Stomach (tissue), 19 donors: Measurements from ENCODE around the gene PVRIG. TPM values are rescaled to one million over a fixed set of nuclear protein-coding genes. Genes with fewer than 3 reads are reported as not detected.
"Not testable (repeated sequence)": the region's sequence is repeated elsewhere in the genome, so short reads cannot be mapped to it uniquely, and the experiment has no call there.

Experiments
- DNase-seq, 2 donors: peaks; one replicate each; pipeline versions ENCODE4 v3.0.0 to v3.0.0-alpha.2; 2013 to 2019
- H3K27ac ChIP-seq, 5 donors: fragments of 200-600 bp in 4 of 5; sonication (generic) in 4 of 5; one replicate each; pipeline ENCODE4 v1.5.1; 2013 to 2019; ENCODE audit warnings: mild to moderate bottlenecking in 1 of 5, moderate library complexity in 1 of 5
- H3K27me3 ChIP-seq, 3 donors: fragments of 200-600 bp; sonication (generic); one replicate each; pipeline ENCODE4 v1.5.1; 2017 to 2019; ENCODE audit warnings: mixed run types in 1 of 3
- H3K36me3 ChIP-seq, 4 donors: fragments of 200-600 bp; sonication (generic); 1 replicate in 3 of 4; 2 replicates in 1 of 4; pipeline ENCODE4 v1.5.1; 2016 to 2019
- H3K4me1 ChIP-seq, 4 donors: fragments of 200-600 bp; sonication (generic); one replicate each; pipeline ENCODE4 v1.5.1; 2016 to 2019
- H3K4me3 ChIP-seq, 4 donors: fragments of 200-600 bp; sonication (generic) in 3 of 4; one replicate each; pipeline ENCODE4 v1.5.1; 2016 to 2019; ENCODE audit warnings: mild to moderate bottlenecking in 1 of 4
- H3K9me3 ChIP-seq, 4 donors: fragments of 200-600 bp; sonication (generic); one replicate each; pipeline ENCODE4 v1.5.1; 2016 to 2019
- CTCF ChIP-seq, 7 experiments: fragments of 450-650 bp in 4 of 7; fragments of 200-600 bp in 3 of 7; sonication (generic) in 3 of 7; IDR thresholded peaks; one replicate each; pipeline ENCODE4 v1.5.1; 2016 to 2019; ENCODE audit warnings: antibody characterized with exemption in 7 of 7, control low read depth in 2 of 7, mild to moderate bottlenecking in 1 of 7
- EP300 ChIP-seq: sonication (generic); formaldehyde crosslinking; IDR thresholded peaks from one replicate; pipeline ENCODE4 v1.6.1; 2017; ENCODE audit warnings: antibody characterized with exemption
- POLR2A ChIP-seq, 4 donors: fragments of 450-650 bp; IDR thresholded peaks; one replicate each; pipeline ENCODE4 v1.6.1; 2016; ENCODE audit warnings: antibody characterized with exemption in 4 of 4, control low read depth in 2 of 4, mild to moderate bottlenecking in 1 of 4, moderate library complexity in 1 of 4
- POLR2AphosphoS5 ChIP-seq, 3 donors: sonication (generic); formaldehyde crosslinking; IDR thresholded peaks; one replicate each; pipeline ENCODE4 v1.6.1; 2016; ENCODE audit warnings: antibody characterized with exemption in 3 of 3
- WGBS, 5 donors: extraction: QIAGEN DNeasy Blood & Tissue Kit in 3 of 5; methylation state at CpG; one replicate each; pipeline versions ENCODE4 v1.1.5 to v1.1.7; 2013 to 2018; 5-methylcytosine and 5-hydroxymethylcytosine counted together
- intact Hi-C: fragments of 100-400 bp; cut with DNase I; formaldehyde crosslinking; loops from one replicate; pipeline ENCODE4 v1.15.1; 2023; ENCODE audit warnings: low total_unique reads
- long read RNA-seq, 10 donors: transcript quantifications; one replicate each; lab custom pipeline, GENCODE V29; 2026
- polyA plus RNA-seq, 3 donors: library from polyadenylated mRNA; stranded (reverse); fragments of 200-250 nt; gene quantifications; one replicate each; pipeline ENCODE4 v1.2.3, GENCODE V29; 2013
- total RNA-seq, 5 donors: library from RNA; depleted of rRNA; stranded (reverse); fragments of >200 nt; gene quantifications; one replicate each; pipeline versions ENCODE4 v1.1.0 to v1.2.3, GENCODE V29; 2014 to 2016
- donor health status: healthy with polysubstance abuse.
- donor health status: Bipolar disorder and iron deficiency.
- donor health status: healthy.

The PVRIG gene
- 1 to 10 TPM in 4 of 5 donors, not detected in 1; 1.1 to 3.8 (median 1.4) TPM for total RNA-seq
- polyA plus RNA-seq = 1 to 10 TPM in 1 of 3 donors, under 1 TPM in 2; 0.56 to 1.7 (median 0.95) TPM
- long read RNA-seq, donor 1 = 0 reads
- long read RNA-seq, donor 2 = 0 reads
- long read RNA-seq, donor 3 = 0 reads
- long read RNA-seq, donor 4 = 0 reads
- long read RNA-seq, donor 5 = 0 reads
- long read RNA-seq, donor 6 = 0 reads
- long read RNA-seq, donor 7 = 0 reads
- long read RNA-seq, donor 8 = 0 reads
- long read RNA-seq, donor 9 = 0 reads
- long read RNA-seq, donor 10 = 0 reads

- intact Hi-C loops = loop anchor here (10.0 kb wide), 1 partner anchor 85 kb away; no protein-coding TSS in a partner anchor
- H3K27me3 ChIP-seq, H3K9me3 ChIP-seq, DNase-seq: not testable (repeated sequence)
- WGBS, 5 donors = 81 to 92% (median 86%) methylated on average over 9 to 25 of the region's 27 CpGs
- H3K36me3 ChIP-seq = peaks cover 0 to 45% (median 30%) of the 10 kb centered on the region in 4 donors
- H3K27ac ChIP-seq = peak within 1 kb of the TSS; percentile 54 to 80 (median 72)
- H3K4me1 ChIP-seq = peaks cover 0 to 14% (median 4%) of the 10 kb centered on the region in 4 donors
- H3K4me3 ChIP-seq = peak within 1 kb of the TSS; percentile 4 to 32 (median 22)
These were observed at the start of gene PVRIG for GRCh38 chr7:100219801-100220585. Gene PVRIG, plus strand, starts transcription at chr7:100219949. Its CDS starts 22 bp downstream, at chr7:100219971.

GRCh38 chr7:100170101-100170897 is 49.5 kb upstream of the PVRIG start:
- H3K9me3 ChIP-seq = no peaks in the 10 kb centered on the region
- H3K4me3 ChIP-seq = no peak overlapping the region
- intact Hi-C loops = no loop called here
- H3K27ac ChIP-seq = no peak overlapping the region
- H3K36me3 ChIP-seq = no peaks in the 10 kb centered on the region
- peaks cover 9 to 76% (median 19%) of the 10 kb centered on the region in 3 donors for H3K27me3 ChIP-seq
- 79 to 90% (median 87%) methylated on average over 11 of the region's 11 CpGs for WGBS, 5 donors
- TF ChIP-seq EP300 (no peak), POLR2AphosphoS5 (IDR thresholded peaks at IDR 0.05) (no peak)
- peaks cover 26 to 45% (median 33%) of the 10 kb centered on the region in 4 donors for H3K4me1 ChIP-seq
- no peak for DNase-seq

- H3K4me3 ChIP-seq = peak overlapping the region; percentile 45 to 56 (median 48)
- H3K27ac ChIP-seq = no peak overlapping the region
- H3K36me3 ChIP-seq = no peaks in the 10 kb centered on the region
- H3K4me1 ChIP-seq = peaks cover 26 to 45% (median 33%) of the 10 kb centered on the region in 4 donors
- no peaks in the 10 kb centered on the region for H3K9me3 ChIP-seq
- intact Hi-C loops = no loop called here
- peaks cover 9 to 69% (median 19%) of the 10 kb centered on the region in 3 donors for H3K27me3 ChIP-seq
- DNase-seq = peak in 1 of 2 donors; percentile 74
- TF ChIP-seq POLR2A (IDR thresholded peaks at IDR 0.05) (no peak), EP300 (no peak), CTCF (IDR thresholded peaks at IDR 0.05) (no peak), POLR2AphosphoS5 (IDR thresholded peaks at IDR 0.05) (no peak)
- 2 to 15% (median 5%) methylated on average over 20 to 61 of the region's 61 CpGs for WGBS, 5 donors
These were observed 48.6 kb upstream of the PVRIG start for GRCh38 chr7:100171087-100171681.

- intact Hi-C loops = no loop called here
- 19 to 65% (median 28%) methylated on average over 8 to 22 of the region's 22 CpGs for WGBS, 5 donors
- H3K27me3 ChIP-seq = peaks cover 9 to 62% (median 19%) of the 10 kb centered on the region in 3 donors
- no peak overlapping the region for H3K27ac ChIP-seq
- peak overlapping the region; percentile 45 to 56 (median 48) for H3K4me3 ChIP-seq
- no peaks in the 10 kb centered on the region for H3K9me3 ChIP-seq
- peaks cover 28 to 46% (median 33%) of the 10 kb centered on the region in 4 donors for H3K4me1 ChIP-seq
- TF ChIP-seq EP300 (no peak), POLR2A (IDR thresholded peaks at IDR 0.05) (no peak), POLR2AphosphoS5 (IDR thresholded peaks at IDR 0.05) (no peak), CTCF (IDR thresholded peaks at IDR 0.05) (no peak)
- DNase-seq = no peak
- H3K36me3 ChIP-seq = no peaks in the 10 kb centered on the region
These were observed 47.9 kb upstream of the PVRIG start for GRCh38 chr7:100171840-100172239.
